GM08714 (cell line): Measurements from ENCODE around the gene PCDHGC3.

Source experiments
- H3K4me3 ChIP-seq: fragments of 200-500 bp; sonication (Bioruptor generic); 2 replicates; pipeline ENCODE4 v1.5.1; 2014; ENCODE audit warnings: mild to moderate bottlenecking, low read length, inconsistent platforms
- ZNF274 ChIP-seq: IDR thresholded peaks from 2 replicates; pipeline ENCODE4 v1.6.1; 2012; ENCODE audit warnings: mild to moderate bottlenecking, low read depth, low read length

The PCDHGC3 gene

DNA sequence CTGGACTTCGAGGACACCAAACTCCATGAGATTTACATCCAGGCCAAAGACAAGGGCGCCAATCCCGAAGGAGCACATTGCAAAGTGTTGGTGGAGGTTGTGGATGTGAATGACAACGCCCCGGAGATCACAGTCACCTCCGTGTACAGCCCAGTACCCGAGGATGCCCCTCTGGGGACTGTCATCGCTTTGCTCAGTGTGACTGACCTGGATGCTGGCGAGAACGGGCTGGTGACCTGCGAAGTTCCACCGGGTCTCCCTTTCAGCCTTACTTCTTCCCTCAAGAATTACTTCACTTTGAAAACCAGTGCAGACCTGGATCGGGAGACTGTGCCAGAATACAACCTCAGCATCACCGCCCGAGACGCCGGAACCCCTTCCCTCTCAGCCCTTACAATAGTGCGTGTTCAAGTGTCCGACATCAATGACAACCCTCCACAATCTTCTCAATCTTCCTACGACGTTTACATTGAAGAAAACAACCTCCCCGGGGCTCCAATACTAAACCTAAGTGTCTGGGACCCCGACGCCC, 1.3 kb downstream of the PCDHGC3 start:
- TF ChIP-seq ZNF274: no peak
- no peak overlapping the region; the same call in 1 of the 2 replicates for H3K4me3 ChIP-seq

DNA sequence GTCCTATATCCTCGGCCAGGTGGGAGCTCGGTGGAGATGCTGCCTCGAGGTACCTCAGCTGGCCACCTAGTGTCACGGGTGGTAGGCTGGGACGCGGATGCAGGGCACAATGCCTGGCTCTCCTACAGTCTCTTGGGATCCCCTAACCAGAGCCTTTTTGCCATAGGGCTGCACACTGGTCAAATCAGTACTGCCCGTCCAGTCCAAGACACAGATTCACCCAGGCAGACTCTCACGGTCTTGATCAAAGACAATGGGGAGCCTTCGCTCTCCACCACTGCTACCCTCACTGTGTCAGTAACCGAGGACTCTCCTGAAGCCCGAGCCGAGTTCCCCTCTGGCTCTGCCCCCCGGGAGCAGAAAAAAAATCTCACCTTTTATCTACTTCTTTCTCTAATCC, 2.0 kb downstream of the PCDHGC3 start:
- H3K4me3 ChIP-seq: no peak overlapping the region

DNA sequence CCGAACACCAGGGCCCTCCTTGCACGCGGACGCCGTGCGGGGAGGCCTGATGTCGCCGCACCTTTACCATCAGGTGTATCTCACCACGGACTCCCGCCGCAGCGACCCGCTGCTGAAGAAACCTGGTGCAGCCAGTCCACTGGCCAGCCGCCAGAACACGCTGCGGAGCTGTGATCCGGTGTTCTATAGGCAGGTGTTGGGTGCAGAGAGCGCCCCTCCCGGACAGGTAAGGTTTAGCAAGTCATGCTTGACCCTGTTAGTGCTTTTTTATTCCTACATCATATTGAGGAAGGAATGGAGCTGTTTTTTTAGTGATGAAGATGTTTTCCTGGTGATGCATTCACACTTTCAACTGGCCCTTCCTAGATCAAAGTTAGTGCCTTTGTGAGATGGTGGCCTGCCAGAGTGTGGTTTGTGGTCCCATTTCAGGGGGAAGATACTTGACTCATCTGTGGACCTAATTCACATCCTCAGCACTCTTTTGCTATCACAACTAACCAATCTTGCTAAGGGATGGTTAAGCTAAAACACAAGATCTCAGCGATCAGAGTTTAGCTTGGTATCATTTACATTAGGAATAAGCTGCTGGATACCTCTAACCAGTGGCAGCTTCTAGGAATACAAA, 2.7 kb downstream of the PCDHGC3 start:
- no peak for TF ChIP-seq ZNF274
- no peak overlapping the region for H3K4me3 ChIP-seq

More for the DNA sequence above, 2.0 kb downstream of the PCDHGC3 start:
- TF ChIP-seq ZNF274: no peak

DNA sequence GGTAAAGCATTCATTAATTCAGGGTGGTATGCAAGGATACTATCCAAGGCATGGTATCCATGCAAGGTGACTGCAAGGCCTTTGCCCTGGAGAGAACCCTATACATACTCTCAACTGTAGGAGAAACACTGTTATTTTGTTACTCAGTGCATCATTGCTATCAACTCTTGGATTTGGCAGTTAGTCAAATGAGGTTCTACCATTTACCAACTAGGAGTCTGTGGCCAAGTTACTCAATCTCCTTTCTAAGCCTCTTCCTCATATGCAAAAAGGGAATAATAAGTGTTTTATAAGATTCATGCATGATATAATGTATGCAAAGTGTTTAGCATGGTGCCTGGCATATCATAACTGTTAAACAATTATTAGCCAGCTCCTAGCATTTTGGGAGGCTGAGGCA, 4.0 kb downstream of the PCDHGC3 start:
- TF ChIP-seq ZNF274: no peak
- H3K4me3 ChIP-seq: no peak overlapping the region

DNA sequence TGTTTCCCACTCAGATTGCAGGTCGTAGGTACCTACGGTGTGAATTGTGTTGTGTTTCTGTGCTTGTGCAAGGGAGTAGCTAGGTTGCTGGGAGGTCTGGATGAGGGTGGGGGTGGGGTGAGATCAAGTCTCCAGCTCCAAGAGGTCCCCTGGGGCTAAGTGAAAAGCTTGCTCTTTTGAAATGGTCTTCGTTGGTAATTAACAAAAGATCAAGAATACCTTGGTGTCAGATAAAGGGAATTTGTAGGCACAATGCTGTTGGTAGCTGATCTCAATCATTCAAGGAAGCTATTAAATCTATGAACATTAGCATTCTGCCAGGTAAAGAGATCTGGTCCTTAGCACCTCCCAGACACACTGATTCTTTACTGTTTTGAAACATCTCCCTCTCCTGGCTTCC, 8.1 kb downstream of the PCDHGC3 start:
- TF ChIP-seq ZNF274: no peak
- no peak overlapping the region for H3K4me3 ChIP-seq

DNA sequence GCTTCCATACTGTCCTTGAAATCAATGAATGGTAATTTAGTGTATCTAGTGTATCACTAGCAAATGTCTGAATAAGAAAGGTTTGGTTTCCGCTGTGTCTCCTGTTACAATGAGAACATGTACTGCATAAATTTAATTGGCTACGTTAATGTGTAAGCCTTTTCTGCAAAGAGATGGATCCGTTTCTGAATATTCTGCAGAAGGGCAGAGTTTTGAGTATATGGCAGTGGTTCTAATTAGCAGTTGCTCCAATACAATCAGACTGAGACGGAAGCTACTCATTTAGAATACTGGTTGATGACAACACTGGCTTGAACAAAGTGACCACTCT, 8.5 kb downstream of the PCDHGC3 start:
- TF ChIP-seq ZNF274: no peak
- no peak overlapping the region for H3K4me3 ChIP-seq

DNA sequence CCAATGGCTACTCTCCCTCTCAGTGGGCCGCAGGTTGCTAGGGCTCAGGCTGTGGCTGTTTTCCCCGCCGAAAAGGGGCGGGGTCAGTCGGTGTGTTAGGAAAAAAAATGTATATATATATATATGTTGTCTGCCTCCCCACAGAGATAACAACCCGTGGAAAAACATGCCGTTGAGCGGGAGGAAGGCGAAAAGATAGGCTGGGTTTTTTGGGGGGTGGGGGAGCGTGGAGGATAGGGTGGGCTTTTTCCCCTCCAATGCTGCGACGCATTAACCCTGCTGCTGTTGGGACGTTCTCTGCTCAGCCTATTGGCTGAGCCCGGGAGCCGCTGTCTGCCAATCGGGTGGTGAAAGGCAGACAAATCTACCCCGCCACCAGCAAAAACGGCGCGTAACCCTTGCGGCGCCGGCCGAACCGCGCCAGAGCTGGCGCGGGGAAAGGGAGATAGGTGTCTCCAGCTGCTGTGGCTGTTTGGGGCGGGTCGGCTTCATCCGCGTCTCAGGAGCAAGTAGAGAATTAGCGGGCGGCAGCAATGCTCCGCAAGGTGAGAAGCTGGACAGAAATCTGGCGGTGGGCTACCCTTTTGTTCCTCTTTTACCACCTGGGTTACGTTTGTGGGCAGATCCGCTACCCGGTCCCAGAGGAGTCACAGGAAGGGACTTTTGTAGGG, 9.0 kb downstream of the PCDHGC3 start, which contains the start of gene PCDHGC4:
Gene PCDHGC4 (plus strand): TSS at position 390 of the 671 bp plus-strand sequence. CDS start 144 bp downstream, at position 534.
- TF ChIP-seq ZNF274: no peak
- H3K4me3 ChIP-seq: no peak within 1 kb of the TSS

DNA sequence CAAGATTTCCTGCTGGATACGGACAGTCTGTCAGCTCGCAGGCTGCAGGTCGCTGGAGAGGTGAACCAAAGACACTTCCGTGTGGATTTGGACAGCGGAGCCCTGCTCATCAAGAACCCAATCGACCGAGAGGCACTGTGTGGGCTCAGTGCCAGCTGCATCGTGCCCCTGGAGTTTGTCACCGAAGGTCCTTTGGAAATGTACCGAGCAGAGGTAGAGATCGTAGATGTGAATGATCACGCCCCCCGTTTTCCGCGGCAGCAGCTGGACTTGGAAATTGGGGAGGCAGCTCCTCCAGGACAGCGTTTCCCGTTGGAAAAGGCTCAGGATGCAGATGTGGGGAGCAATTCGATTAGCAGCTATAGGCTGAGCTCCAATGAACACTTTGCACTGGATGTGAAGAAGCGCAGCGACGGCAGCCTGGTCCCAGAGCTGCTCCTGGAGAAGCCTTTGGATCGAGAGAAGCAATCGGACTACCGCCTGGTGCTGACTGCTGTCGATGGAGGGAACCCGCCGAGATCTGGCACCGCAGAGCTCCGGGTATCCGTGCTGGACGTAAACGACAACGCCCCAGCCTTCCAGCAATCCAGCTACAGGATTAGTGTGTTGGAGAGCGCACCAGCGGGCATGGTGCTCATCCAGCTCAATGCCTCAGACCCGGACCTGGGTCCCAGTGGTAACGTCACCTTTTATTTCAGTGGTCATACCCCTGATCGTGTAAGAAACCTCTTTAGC, 9.7 kb downstream of the PCDHGC3 start:
- H3K4me3 ChIP-seq: no peak overlapping the region
- TF ChIP-seq ZNF274: no peak

DNA sequence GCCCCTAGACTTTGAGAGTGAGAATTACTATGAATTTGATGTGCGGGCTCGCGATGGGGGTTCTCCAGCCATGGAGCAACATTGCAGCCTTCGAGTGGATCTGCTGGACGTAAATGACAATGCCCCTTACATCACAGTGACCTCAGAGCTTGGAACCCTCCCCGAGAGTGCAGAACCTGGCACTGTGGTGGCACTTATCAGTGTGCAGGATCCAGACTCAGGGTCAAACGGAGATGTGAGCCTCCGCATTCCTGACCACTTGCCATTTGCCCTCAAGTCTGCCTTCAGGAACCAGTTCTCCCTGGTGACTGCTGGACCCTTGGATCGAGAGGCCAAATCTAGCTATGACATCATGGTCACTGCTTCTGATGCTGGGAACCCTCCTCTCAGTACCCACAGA, 10.3 kb downstream of the PCDHGC3 start:
- TF ChIP-seq ZNF274: no peak
- no peak overlapping the region for H3K4me3 ChIP-seq

DNA sequence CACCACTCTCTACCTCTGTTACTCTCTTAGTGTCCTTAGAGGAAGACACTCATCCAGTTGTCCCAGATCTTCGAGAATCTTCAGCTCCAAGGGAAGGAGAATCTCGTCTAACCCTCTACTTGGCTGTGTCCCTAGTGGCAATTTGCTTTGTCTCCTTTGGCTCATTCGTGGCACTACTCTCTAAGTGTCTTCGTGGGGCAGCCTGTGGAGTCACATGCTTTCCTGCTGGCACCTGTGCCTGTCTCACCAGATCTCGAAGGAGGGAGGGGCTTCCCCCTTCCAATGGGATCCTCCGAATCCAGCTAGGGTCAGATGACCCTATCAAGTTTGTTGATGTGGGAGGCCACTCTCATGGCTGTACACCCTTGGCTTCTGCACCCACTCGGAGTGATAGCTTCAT, 11.4 kb downstream of the PCDHGC3 start:
- no peak for TF ChIP-seq ZNF274
- H3K4me3 ChIP-seq: no peak overlapping the region

DNA sequence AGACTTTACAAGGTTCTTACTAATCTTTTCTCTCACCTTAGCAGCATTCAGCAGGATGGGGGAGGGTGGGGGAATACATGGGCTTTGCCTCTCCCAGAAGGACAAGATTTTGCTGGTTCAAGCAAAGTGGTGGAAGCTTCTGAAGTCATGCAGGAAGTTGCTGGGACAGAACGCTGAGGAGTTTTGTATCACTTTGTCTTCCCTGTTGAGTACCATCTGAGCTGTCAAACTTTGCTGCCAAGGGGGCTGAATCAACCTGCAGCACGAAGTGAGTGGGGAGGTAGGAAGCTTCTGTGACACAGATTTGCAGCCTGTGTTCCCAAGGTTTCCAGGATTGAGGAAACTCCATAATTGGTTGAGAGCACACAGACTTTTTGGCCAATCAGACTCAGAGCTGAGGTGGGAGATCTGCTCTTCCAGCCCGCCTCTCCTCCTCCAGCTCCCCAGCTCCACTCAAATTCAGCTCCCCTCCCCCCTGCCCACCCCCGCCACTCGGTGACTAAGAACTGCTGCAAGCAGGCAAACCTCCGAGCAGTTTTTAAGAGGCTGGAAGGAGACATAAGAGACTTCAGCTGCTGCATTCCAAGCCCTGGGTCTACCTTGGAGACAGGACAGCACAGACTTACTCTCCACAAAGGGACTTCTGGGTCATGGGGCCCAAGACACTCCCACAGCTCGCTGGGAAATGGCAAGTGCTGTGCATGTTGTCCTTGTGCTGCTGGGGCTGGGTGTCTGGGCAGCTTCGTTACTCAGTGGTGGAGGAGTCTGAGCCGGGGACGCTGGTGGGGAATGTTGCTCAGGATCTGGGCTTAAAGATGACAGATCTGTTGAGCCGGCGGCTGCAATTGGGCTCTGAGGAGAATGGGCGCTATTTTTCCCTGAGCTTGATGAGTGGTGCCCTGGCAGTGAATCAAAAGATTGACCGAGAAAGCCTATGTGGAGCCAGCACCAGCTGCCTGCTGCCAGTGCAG, 13.1 kb downstream of the PCDHGC3 start, which contains the start of gene PCDHGC5:
Gene PCDHGC5 (plus strand): TSS at position 491 of the 971 bp plus-strand sequence. CDS start 160 bp downstream, at position 651.
- TF ChIP-seq ZNF274: no peak
- no peak within 1 kb of the TSS for H3K4me3 ChIP-seq

DNA sequence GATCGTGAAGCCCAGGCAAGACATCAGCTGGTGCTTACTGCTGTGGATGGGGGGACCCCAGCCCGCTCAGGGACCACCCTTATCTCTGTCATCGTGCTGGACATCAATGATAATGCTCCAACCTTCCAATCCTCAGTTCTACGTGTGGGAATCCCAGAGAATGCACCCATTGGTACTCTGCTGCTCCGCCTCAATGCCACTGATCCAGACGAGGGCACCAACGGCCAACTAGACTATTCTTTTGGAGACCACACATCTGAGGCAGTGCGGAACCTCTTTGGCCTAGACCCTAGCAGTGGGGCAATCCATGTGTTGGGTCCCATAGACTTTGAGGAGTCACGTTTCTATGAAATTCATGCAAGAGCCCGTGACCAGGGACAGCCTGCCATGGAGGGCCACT, 14.1 kb downstream of the PCDHGC3 start:
- no peak overlapping the region for H3K4me3 ChIP-seq
- no peak for TF ChIP-seq ZNF274

DNA sequence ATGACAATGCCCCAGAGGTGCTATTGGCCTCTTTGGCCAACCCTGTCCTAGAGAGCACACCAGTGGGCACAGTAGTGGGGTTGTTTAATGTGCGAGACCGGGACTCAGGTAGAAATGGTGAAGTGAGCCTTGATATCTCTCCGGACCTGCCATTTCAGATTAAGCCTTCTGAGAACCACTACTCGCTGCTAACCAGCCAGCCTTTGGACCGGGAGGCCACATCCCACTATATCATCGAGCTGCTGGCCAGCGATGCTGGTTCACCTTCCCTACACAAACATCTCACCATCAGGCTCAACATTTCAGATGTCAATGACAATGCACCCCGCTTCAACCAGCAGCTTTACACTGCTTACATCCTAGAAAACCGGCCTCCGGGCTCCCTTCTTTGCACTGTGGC, 14.5 kb downstream of the PCDHGC3 start:
- no peak overlapping the region for H3K4me3 ChIP-seq
- TF ChIP-seq ZNF274: no peak

DNA sequence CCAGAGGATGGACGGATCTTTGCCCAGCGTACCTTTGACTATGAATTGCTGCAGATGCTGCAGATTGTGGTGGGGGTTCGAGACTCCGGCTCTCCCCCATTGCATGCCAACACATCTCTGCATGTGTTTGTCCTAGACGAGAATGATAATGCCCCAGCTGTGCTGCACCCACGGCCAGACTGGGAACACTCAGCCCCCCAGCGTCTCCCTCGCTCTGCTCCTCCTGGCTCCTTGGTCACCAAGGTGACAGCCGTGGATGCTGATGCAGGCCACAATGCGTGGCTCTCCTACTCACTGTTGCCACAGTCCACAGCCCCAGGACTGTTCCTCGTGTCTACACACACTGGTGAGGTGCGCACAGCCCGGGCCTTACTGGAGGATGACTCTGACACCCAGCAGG, 15.0 kb downstream of the PCDHGC3 start:
- no peak for TF ChIP-seq ZNF274
- no peak overlapping the region for H3K4me3 ChIP-seq
